ENCODE results near the gene MEF2D.

MEF2D gene

GRCh38 chr1:156524481-156524869 is 23.9 kb upstream of the MEF2D start:
- no peak for DNase-seq

DNA sequence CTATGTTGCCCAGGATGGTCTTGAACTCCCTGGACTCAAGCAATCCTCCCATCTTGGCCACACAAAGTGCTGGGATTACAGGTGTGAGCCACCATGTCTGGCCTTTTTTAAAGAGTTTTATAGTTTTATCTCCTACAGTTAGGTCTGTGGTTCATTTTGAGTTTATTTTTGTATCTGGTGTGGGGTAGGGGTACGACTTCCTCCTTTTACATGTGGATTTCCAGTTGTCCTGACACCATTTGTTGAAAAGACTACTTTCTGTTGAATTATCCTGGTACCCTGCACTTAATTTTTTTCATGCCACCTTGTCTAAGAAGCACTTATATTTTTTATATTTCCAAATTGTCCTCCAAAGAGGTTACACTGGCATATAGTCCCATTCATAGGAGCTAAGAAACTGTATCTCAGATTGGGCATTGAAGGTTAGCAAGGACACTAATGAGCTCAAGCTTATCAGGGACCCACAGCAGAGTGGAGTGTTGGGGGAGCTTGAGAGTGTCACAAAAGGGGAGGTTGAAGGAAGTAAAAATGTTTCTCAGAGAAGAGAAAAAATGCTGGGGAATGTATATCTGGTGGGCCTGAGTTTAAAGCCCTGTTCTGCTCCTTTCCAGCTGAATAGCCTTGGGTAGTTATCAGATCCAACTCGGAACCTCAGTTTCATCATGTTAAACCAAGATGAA is 23.4 kb upstream of the MEF2D start:
- no peak for DNase-seq

DNA sequence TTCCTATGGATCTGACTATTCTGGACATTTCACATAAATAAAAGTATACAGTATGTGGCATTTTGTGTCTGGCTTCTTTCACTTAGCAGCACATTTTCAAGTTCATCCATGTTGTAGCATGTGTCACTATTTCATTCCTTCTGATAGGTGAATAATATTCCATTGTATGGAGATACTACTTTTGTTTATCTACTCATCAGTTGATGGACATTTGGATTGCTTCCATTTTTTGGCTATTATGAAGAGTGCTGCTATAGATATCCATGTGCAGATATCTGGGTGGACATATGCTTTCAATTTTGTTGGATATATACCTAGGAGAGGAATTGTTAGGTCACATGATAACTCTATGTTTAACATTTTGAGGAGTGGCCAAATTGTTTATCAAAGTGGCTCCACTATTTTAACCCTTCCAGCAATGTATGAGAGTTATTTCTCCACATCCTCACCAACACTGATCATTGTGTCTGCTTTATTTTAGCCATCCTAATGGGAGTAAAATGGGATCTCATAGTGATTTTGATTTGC is 21.9 kb upstream of the MEF2D start:
- no peak for DNase-seq

- DNase-seq: no peak
Measured at GRCh38 chr1:156517748-156518147, 17.2 kb upstream of the MEF2D start.

DNA sequence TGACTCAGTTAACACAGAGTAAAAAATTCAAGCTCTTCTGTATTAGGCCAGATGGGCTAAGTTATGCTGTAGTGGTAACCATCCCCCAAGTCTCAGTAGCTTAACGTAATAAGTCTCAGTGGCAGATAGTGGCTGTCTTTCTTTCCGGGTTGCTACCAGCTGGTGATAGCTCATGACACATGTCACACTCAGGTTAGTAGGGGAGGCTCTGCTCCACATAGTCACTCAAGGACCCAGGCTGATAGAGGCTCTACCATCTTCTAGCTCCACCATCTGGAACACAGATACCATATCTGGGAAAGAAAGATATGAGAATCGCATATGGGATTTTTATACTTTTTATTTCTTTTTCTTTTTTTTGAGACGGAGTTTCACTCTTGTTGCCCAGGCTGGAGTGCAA is 16.2 kb upstream of the MEF2D start:
- no peak for DNase-seq

DNA sequence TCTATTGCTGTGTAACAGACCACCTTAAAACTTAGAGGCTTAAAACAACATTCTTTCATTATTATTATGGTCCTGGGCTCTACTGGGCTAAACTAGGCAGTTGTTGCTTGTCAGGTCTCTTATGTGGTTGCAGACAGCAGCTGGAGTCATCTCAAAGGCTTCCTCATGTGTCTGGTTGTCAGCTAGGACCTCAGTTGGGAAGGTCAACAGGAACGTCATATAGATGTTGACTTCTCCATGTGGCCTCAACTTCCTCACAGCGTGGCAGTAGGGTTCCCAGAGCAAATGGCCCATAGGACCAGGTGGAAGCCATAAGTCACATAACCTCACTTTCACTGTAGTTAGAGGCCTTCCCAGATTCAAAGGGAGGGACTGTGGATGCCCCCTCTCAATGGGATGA is 15.4 kb upstream of the MEF2D start:
- no peak for DNase-seq

- DNase-seq: no peak
Measured at GRCh38 chr1:156513185-156513584, 12.6 kb upstream of the MEF2D start.

DNA sequence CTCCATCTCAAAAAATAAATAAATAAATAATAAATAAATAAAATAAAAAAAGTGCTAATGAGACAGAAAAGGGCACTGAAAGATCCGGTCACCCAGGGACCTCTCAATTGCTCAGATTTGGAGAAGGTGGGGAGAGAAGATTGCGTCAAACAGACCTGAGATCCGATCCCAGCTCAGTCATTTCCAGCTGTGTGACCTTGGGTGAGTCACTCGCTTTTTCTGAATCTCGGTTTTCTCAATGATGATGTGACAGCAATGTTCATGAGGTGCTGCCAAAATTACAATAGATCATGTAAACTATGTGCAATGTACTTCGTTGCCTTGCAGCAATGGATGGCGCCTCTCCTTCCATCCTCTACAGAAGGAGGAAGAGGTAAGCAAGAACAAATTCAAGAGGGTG is 11.1 kb upstream of the MEF2D start:
- no peak for DNase-seq

GRCh38 chr1:156510709-156511108 is 10.1 kb upstream of the MEF2D start:
- peak in 42 of 51 donors; percentile 25 to 89 (median 70) for DNase-seq

DNA sequence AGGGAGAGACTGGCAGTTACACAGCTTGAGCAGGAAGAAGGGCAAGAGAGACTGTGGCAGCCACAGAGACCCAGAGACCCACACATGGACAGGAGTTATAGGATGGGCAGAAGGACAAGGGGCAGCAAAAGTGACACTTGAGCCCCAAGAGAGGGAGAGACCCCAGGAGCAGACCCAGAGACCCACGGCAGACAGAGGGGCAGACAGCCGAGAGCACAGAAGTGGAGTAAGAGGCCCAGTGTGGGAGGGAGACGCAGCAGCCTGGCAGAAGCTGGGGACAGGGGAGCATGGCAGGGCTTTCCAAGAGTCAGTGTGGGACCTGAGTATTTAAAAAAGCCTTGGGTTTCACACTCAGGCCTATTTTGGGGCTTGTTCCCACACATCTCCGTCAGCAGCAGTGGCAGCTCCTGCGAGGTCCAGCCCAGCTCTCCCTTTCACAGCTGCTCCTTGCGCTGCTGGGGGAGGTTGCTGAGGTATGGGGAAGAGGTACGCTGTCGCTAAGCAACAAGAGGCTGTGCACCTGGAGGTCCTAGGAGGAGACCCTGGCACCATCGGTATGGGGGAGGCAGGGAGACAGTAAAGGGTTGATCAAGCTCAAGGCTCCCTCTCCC is 9.0 kb upstream of the MEF2D start:
- DNase-seq: peak in 1 of 51 donors; percentile 39

DNA sequence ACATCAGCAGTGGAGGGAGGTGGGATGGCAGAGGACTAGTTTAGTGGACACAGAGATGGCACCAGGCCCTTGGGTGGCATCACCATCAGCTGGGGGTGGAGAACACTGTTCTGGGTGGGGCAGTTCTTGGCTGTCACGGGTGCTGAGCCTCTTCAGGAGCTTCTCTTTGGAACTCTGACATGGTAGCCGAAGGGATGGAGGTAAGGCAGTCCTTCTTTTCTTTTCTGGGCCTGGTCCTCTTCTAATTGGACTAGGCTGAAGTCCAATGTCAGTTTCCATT is 8.3 kb upstream of the MEF2D start:
- DNase-seq: no peak

DNA sequence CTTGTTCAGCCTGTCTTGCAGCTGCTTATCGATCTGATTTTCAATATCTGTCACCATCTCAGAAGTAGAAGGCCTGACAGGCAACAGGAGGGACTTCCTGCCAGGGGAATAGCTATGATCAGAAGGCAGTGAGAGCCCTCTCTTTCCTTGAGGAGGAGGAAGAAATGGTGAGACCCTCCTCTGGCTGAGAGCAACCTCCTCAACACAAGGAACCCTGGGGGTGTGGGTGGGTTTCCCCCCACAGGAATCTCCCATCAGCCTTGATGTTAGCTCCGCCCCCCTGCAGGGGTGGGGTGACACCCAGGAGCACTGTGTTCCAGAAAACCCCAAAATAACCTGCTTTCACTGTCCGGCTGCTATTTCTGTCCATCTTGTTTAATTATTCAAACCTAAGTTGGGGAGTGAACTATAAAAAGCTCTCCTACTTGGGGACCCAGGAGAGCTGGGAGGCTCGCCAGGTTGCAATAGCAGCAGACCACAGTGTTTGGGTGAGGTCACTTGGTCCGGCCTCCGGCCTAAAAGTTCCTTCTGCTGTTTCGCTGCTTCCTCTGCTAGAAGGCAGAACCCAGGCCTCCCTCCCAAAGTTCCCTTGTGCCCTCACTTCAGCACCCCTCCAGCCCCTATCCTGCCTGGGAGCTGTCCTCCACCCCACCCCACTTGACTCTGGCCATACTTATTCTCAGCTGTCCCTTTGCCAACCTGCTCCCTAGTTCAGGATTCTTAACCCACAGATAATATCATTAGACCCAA is 7.8 kb upstream of the MEF2D start:
- DNase-seq: peak in 27 of 51 donors; percentile 23 to 62 (median 39)

GRCh38 chr1:156506450-156506849 is 5.9 kb upstream of the MEF2D start:
- DNase-seq: no peak

- DNase-seq: no peak
Measured at GRCh38 chr1:156505679-156506298, 5.2 kb upstream of the MEF2D start.

DNA sequence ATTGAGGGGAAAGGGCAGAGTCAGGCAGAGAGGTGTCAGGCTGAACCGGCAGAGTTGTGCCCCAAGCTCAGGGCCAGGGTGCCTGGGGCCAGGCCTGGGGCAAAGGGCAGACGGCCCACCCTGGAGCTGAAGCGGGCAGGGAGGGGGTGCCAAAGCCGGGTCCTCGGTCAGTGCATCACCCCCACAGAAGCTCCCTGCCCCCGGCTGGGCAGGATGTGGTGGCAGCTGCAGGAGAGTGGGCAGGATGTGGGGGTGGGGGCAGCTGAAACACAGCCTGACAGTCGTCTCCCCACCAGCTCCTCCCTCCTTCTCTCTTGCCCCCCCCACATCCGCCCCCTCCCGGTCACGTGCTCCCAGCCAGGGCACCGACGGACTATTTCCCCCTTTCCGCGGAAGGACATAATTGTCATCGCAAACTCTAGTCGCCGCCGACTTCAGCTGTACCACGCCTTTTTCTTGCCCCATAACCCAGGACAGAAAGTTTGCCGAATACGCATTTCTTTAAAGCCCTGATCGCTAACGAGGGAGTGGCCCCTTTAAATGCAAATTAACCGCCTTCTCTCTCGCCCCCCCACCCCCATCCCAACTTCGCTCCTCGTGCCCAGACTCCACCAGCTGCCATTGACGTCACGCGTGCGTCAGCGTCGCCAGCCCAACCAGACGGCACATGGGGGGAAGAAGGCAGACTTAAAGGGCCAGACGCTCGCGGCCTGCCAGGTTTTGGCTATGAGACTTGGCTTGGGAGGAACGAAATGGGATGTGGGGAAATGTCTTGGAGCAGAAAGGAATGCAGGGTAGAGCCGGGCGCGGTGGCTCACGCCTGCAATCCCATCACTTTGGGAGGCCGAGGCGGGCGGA is 4.5 kb upstream of the MEF2D start:
- peak; percentile 76 to 99 (median 96) for DNase-seq

DNA sequence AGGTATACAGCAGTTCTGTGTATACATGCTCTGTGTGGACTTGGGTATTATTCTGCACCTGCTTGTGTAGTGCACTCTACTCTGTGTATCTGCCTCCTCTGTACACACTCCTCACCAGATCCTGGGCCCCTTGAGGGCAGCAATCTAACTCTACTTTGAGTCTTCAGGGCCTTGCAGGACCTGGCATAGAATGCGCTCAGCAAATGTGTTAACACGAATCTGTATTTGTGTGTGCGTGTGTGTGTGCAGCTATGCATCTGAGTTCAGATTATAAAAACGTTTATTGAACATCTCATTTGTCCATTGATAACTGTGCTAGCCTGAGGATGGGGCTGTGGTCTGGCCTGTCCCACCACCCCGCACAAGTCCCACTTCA is 3.9 kb upstream of the MEF2D start:
- peak in 1 of 51 donors; percentile 62 for DNase-seq

GRCh38 chr1:156503698-156504437 is 3.3 kb upstream of the MEF2D start:
- no peak for DNase-seq

DNA sequence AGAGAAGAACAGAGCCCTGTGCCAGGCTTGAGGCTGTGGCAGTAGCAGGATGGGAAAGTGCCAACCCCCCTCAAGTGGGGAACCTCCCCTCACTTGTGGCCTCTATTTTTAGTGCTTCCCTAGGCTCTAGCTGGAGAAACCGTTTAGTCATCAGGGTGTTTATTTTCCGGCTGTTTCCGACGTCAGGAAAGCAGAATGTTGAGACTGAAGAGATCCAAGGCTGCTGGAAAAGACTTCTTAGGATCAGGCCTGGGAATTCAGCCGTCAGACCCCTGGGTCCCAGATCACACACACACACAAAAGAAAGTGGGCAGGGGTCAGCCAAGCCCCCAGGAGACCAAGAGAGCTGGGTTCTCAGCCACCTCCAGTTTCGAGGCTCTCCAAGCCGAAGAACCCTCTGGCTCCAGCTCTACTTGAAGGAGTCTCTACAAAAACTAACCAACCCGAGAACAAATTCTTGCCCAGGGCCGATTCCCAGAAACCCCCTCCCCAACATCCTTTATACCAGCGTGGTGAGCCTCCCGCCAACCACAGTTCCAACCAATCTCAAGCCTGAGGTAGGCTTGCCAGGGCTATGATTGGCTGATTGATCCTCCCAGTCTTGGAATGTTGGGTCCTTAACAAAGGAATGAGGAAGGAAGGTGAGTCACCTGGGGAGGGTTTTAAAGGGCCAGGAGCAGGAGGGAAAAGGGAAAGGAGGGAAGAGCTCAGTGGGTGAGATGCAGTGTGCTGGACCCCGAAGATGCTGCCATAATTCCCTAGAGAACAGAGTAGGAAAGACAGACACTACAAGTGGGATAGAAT is 2.5 kb upstream of the MEF2D start:
- DNase-seq: peak in 35 of 51 donors; percentile 20 to 80 (median 56)

DNA sequence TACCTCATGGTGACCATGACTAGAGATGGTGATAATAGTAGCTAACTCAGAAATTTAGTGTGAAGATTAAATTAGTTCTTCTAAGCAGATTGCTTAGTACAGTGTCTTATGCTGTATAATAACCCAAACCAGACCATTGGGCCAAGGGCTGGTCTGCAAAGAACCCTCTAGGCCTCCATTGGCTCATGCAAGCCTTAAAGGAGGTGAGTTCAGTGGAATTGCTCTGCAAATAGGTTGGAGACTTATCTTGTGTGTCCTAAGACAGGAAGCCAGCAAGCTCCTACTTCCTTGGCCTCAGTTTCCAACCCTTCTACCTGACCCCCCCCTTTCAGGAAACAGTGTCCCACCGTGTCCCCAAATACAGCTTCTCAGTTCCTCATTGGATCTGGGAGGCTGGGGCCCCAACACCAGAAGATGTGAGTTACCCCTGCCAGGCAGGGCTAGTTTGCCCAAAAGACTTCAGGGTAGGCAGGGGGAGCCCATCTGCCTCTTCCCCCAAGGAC is 1.9 kb upstream of the MEF2D start:
- DNase-seq: no peak

All from hypothalamus (tissue), 51 donors.